C4-2B (cell line): ENCODE measurements around the gene FBXW9.
"Not testable (repeated sequence)": the region's sequence is repeated elsewhere in the genome, so short reads cannot be mapped to it uniquely, and the experiment has no call there.

ENCODE experiments used
- H3K27ac ChIP-seq: fragments of 450-650 bp; 2 replicates; pipeline ENCODE4 v1.5.1; 2017
- CTCF ChIP-seq: fragments of 450-650 bp; conservative IDR thresholded peaks from 2 replicates; pipeline ENCODE4 v1.5.1; 2017; ENCODE audit warnings: mild to moderate bottlenecking
- ZFX ChIP-seq: fragments of 450-650 bp; IDR thresholded peaks from 2 replicates; pipeline ENCODE4 v1.6.1; 2017

Gene FBXW9

GRCh38 chr19:12730064-12730463 is 33.6 kb upstream of the FBXW9 start:
- no peak overlapping the region for H3K27ac ChIP-seq
- no peak for TF ChIP-seq CTCF
- TF ChIP-seq ZFX = no peak

GRCh38 chr19:12727745-12728433 is 31.5 kb upstream of the FBXW9 start:
- no peak for TF ChIP-seq CTCF
- no peak for TF ChIP-seq ZFX
- H3K27ac ChIP-seq = no peak overlapping the region

DNA sequence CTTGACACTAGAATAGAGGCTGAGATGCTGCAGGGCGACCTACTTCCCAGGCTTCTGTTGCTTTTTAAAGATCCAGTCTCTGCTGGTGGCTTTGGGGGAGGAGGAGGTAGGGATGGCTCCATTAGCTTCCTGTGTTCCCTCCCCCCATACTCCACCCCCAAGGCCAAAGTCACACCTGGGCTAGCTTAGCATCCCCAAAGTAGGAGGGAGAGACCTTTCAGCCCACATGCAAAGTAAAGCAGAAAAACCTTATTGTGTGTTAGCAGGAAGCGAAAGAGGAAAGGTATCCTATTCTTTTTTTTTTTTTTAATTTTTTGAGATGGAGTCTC is 30.5 kb upstream of the FBXW9 start:
- TF ChIP-seq CTCF (no peak), ZFX (no peak)
- H3K27ac ChIP-seq = no peak overlapping the region

- not testable (repeated sequence) for H3K27ac ChIP-seq
These were observed 29.2 kb upstream of the FBXW9 start for GRCh38 chr19:12725612-12726011.

- peak within 1 kb of the TSS; percentile 92 for H3K27ac ChIP-seq
- TF ChIP-seq CTCF = no peak
- TF ChIP-seq ZFX = peak; percentile 34; the same call in 1 of the 2 replicates
These were observed 27.4 kb upstream of the FBXW9 start, which contains the start of gene TNPO2 for GRCh38 chr19:12723641-12724426. TNPO2 (minus strand) TSS chr19:12723932; CDS start chr19:12720977, 2,955 bp downstream.

DNA sequence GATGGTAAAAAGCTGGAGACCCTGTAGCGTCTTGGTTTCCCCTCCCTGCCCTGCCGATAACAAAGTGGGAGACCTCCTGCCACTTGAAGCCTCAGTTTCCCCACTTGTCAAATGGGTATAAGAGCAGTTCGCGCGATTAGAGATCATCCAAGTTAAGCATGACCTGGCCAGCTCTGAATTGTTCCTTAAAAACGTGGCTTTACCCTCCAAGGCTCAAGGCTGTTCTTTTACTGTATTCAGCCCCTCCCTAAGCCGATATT is 26.9 kb upstream of the FBXW9 start:
- peak overlapping the region; percentile 92 for H3K27ac ChIP-seq
- TF ChIP-seq CTCF = no peak
- no peak for TF ChIP-seq ZFX

DNA sequence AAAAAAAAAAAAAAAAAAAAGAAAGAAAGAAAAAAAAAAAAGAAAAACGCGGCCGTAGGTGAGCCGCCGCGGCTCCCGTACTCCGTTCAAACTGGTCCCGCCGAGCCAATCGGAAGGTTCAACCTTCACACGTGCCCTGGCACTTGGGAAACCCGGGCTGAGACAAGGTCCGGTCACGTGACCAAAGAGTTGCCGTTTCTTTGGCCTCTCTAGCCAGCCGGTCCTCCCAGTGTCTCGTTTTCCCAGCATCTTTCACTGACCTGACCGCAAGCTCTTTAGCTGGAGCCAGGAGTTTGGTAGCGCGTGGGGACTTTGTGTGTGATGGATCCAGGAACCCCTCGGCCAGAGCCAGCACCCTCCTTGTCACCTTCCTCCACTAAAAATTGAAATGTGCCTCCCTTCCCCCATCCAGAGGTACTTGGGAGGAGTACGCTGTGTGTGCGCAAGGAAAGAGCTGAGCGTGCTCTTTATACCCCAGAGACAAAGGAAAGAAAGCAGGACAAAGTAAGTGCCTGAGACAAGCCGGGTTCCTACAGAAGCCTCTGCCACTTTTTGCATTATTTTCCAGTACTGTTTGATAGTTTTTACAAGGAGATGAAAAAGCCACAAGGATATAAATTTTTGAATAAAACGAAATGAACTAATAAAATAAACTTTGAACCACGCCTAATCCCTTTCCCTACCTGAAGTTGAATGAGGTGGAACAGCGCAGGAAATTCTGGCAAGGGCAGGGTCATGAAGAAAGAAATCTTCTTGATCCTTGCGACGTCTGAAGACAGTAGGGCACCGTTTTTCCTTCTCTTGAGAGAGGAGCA is 26.3 kb upstream of the FBXW9 start:
- no peak for TF ChIP-seq ZFX
- TF ChIP-seq CTCF = no peak
- H3K27ac ChIP-seq = peak overlapping the region; percentile 92
